ENCODE measurements around the gene ZCWPW1.

GRCh38 chr7:100411101-100411500, 17.4 kb downstream of the ZCWPW1 start:
- TF ChIP-seq, protein P1, sequence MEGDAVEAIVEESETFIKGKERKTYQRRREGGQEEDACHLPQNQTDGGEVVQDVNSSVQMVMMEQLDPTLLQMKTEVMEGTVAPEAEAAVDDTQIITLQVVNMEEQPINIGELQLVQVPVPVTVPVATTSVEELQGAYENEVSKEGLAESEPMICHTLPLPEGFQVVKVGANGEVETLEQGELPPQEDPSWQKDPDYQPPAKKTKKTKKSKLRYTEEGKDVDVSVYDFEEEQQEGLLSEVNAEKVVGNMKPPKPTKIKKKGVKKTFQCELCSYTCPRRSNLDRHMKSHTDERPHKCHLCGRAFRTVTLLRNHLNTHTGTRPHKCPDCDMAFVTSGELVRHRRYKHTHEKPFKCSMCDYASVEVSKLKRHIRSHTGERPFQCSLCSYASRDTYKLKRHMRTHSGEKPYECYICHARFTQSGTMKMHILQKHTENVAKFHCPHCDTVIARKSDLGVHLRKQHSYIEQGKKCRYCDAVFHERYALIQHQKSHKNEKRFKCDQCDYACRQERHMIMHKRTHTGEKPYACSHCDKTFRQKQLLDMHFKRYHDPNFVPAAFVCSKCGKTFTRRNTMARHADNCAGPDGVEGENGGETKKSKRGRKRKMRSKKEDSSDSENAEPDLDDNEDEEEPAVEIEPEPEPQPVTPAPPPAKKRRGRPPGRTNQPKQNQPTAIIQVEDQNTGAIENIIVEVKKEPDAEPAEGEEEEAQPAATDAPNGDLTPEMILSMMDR (conservative IDR thresholded peaks at IDR 0.05 in 1 of 2, IDR thresholded peaks at IDR 0.05 in 1 of 2; ENCODE audit: extremely low read depth in 1 of 2, insufficient read depth in 1 of 2, low read depth in 1 of 2, low read length in 2 of 2), result no peak
- TF ChIP-seq EZH2 (IDR thresholded peaks at IDR 0.05; ENCODE audit: borderline replicate concordance, low read length), result no peak
